B cell (primary cell): Measurements from ENCODE around the gene RBKS.

Experiments
- CTCF ChIP-seq: fragments of 200-600 bp; IDR thresholded peaks from one replicate; pipeline ENCODE4 v1.8.0; 2022; ENCODE audit warnings: antibody characterized with exemption, mild to moderate bottlenecking
- EZH2 ChIP-seq: IDR thresholded peaks from 2 replicates; pipeline ENCODE4 v1.6.1; 2012; ENCODE audit warnings: borderline replicate concordance, low read depth, mild to moderate bottlenecking, moderate library complexity, low read length; ENCODE audit not compliant: insufficient read depth, poor library complexity, severe bottlenecking

- TF ChIP-seq CTCF (no peak), EZH2 (no peak)
Observed at GRCh38 chr2:27929916-27930486, 39.8 kb upstream of the RBKS start.
